ENCODE measurements around the gene DNAAF9.

DNA sequence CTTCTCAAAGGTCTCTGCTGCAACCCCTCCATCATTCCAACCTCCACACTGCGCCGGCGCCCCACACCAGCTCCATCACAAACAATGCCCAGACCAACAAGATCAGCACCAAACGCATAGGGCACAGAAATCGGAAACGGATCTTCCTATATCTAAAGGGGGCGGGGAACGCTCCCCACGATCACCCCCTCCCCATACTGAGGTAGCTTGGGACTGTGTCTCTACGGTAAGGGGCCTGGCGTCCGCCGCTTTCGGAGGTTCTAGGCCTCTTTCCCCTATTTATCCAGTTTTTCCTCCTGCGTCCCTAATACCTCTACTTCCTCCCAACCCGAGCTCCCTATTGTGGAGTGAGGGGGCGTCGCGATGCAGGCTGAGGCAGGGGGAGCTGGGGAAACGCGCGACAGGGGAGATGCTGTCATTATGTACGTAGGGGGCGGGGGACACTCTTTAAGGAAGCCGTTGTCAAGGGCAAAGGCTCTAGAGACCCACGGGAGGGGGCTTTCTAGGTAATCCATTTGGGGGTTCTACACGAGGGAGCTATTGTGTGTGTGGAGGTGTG lies 909 bp downstream of the DNAAF9 start:
- TF ChIP-seq, protein P1, sequence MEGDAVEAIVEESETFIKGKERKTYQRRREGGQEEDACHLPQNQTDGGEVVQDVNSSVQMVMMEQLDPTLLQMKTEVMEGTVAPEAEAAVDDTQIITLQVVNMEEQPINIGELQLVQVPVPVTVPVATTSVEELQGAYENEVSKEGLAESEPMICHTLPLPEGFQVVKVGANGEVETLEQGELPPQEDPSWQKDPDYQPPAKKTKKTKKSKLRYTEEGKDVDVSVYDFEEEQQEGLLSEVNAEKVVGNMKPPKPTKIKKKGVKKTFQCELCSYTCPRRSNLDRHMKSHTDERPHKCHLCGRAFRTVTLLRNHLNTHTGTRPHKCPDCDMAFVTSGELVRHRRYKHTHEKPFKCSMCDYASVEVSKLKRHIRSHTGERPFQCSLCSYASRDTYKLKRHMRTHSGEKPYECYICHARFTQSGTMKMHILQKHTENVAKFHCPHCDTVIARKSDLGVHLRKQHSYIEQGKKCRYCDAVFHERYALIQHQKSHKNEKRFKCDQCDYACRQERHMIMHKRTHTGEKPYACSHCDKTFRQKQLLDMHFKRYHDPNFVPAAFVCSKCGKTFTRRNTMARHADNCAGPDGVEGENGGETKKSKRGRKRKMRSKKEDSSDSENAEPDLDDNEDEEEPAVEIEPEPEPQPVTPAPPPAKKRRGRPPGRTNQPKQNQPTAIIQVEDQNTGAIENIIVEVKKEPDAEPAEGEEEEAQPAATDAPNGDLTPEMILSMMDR (conservative IDR thresholded peaks at IDR 0.05 in 1 of 2, IDR thresholded peaks at IDR 0.05 in 1 of 2; ENCODE audit: low read depth in 1 of 2, low read length in 2 of 2): no peak
- no peak for TF ChIP-seq EZH2 (IDR thresholded peaks at IDR 0.05; ENCODE audit: low read length, missing control alignments)
